ENCODE measurements around the gene LMNB1. TPM values are rescaled to one million over a fixed set of nuclear protein-coding genes. Genes with fewer than 3 reads are reported as not detected.
"Not testable (repeated sequence)": the region's sequence is repeated elsewhere in the genome, so short reads cannot be mapped to it uniquely, and the experiment has no call there.

The LMNB1 gene
- polyA plus RNA-seq, 3 donors = 18.0 to 33.0 (median 28.2) TPM

- Mint-ChIP-seq H3K9me3 (no peaks in the 10 kb centered on the region), H3K36me3 (peaks cover 5 to 9% of the 10 kb centered on the region in 2 donors), H3K4me1 (peaks cover 55% of the 10 kb centered on the region), H3K4me3 (no peak overlapping the region), H3K27ac (peak overlapping the region; percentile 78 to 94 (median 82)), H3K27me3 (ENCODE audit: low read depth in 3 of 3) (peaks cover 0 to 2% (median 0%) of the 10 kb centered on the region in 3 donors)
- no peak overlapping the region for H2AFZ ChIP-seq (ENCODE audit: insufficient read depth, low read depth, low read length, poor library complexity, severe bottlenecking)
- no peak for TF ChIP-seq CTCF (IDR thresholded peaks at IDR 0.05)
- no peak overlapping the region for H3K4me2 ChIP-seq (replicated peaks; ENCODE audit: extremely low read depth, low read length, poor library complexity, severe bottlenecking)
- no peaks in the 10 kb centered on the region for H3K36me3 ChIP-seq (replicated peaks in 1 of 2; ENCODE audit: control insufficient read depth in 1 of 2, insufficient read depth in 2 of 2, low read length in 2 of 2)
- peaks cover 79% of the 10 kb centered on the region for H4K20me1 ChIP-seq (ENCODE audit: insufficient read depth, low read length)
- peaks cover 100% of the 10 kb centered on the region for H3K79me2 ChIP-seq (ENCODE audit: insufficient read depth, low read length)
- peaks cover 18 to 32% of the 10 kb centered on the region in 2 donors for H3K4me1 ChIP-seq (ENCODE audit: control insufficient read depth in 1 of 2, insufficient read depth in 2 of 2, low read length in 2 of 2)
- no peak overlapping the region for H3K9ac ChIP-seq (ENCODE audit: insufficient read depth, low read length, poor library complexity, severe bottlenecking)
- no peaks in the 10 kb centered on the region for H3K27me3 ChIP-seq (ENCODE audit: control insufficient read depth in 2 of 2, insufficient read depth in 2 of 2, low read length in 2 of 2)
- DNase-seq = no peak
- H3K4me3 ChIP-seq (replicated peaks in 1 of 3; ENCODE audit: low read depth in 2 of 3, low read length in 3 of 3) = no peak overlapping the region
- intact Hi-C loops (cut with micrococcal nuclease) = no loop called here
- WGBS (ENCODE audit: insufficient coverage) = 100% methylated on average over 1 of the region's 3 CpGs
- peak overlapping the region in 1 of 2 donors; percentile 68 for H3K27ac ChIP-seq (ENCODE audit: low read depth in 1 of 2, low read length in 2 of 2)
- H3K9me3 ChIP-seq (replicated peaks in 1 of 2; ENCODE audit: control insufficient read depth in 1 of 2, insufficient read depth in 1 of 2, low read length in 2 of 2) = no peaks in the 10 kb centered on the region
Observed at GRCh38 chr5:126793097-126793496, 16.2 kb downstream of the LMNB1 start.

GRCh38 chr5:126793648-126794047 is 16.7 kb downstream of the LMNB1 start:
- H3K36me3 ChIP-seq (replicated peaks in 1 of 2; ENCODE audit: control insufficient read depth in 1 of 2, insufficient read depth in 2 of 2, low read length in 2 of 2); H3K27me3 Mint-ChIP-seq (ENCODE audit: low read depth in 3 of 3); H3K9me3 Mint-ChIP-seq; H3K9me3 ChIP-seq (replicated peaks in 1 of 2; ENCODE audit: control insufficient read depth in 1 of 2, insufficient read depth in 1 of 2, low read length in 2 of 2); DNase-seq; H3K4me2 ChIP-seq (replicated peaks; ENCODE audit: extremely low read depth, low read length, poor library complexity, severe bottlenecking); H2AFZ ChIP-seq (ENCODE audit: insufficient read depth, low read depth, low read length, poor library complexity, severe bottlenecking); H3K27me3 ChIP-seq (ENCODE audit: control insufficient read depth in 2 of 2, insufficient read depth in 2 of 2, low read length in 2 of 2); H3K4me3 Mint-ChIP-seq; H3K4me3 ChIP-seq (replicated peaks in 1 of 3; ENCODE audit: low read depth in 2 of 3, low read length in 3 of 3); intact Hi-C loops (cut with micrococcal nuclease); H3K36me3 Mint-ChIP-seq; H3K9ac ChIP-seq (ENCODE audit: insufficient read depth, low read length, poor library complexity, severe bottlenecking): not testable (repeated sequence)
- H3K79me2 ChIP-seq (ENCODE audit: insufficient read depth, low read length) = peaks cover 100% of the 10 kb centered on the region
- peak overlapping the region; percentile 44 to 68 for H3K27ac ChIP-seq (ENCODE audit: low read depth in 1 of 2, low read length in 2 of 2)
- Mint-ChIP-seq H3K27ac (peak overlapping the region; percentile 78 to 94 (median 85)), H3K4me1 (peaks cover 57% of the 10 kb centered on the region)
- H3K4me1 ChIP-seq (ENCODE audit: control insufficient read depth in 1 of 2, insufficient read depth in 2 of 2, low read length in 2 of 2) = peaks cover 21 to 37% of the 10 kb centered on the region in 2 donors
- no CpG with 5 or more reads among the region's 9 CpGs for WGBS (ENCODE audit: insufficient coverage)
- peaks cover 76% of the 10 kb centered on the region for H4K20me1 ChIP-seq (ENCODE audit: insufficient read depth, low read length)

Measured in CD14-positive monocyte (primary cell).